HG02623 (cell line): ENCODE data around the gene SLC35B2.

ENCODE experiments used
- ATAC-seq: cut with Tn5 transposase; IDR thresholded peaks from one replicate; pipeline ENCODE4 v1.9.1; 2021; ENCODE audit warnings: moderate library complexity; ENCODE audit not compliant: unreplicated experiment

The SLC35B2 gene

GRCh38 chr6:44257025-44257752 is at the start of gene SLC35B2:
SLC35B2 (minus strand) TSS chr6:44257528; CDS start chr6:44257410, 118 bp downstream.
- peak; percentile 55 for ATAC-seq

- ATAC-seq = no peak
Measured at GRCh38 chr6:44306710-44307109, 49.4 kb upstream of the SLC35B2 start.

- ATAC-seq = no peak
Measured at GRCh38 chr6:44305200-44305725, 47.9 kb upstream of the SLC35B2 start.

- ATAC-seq = no peak
Measured at GRCh38 chr6:44304282-44305199, 47.2 kb upstream of the SLC35B2 start.

GRCh38 chr6:44303842-44304241 is 46.5 kb upstream of the SLC35B2 start:
- ATAC-seq = no peak

GRCh38 chr6:44302856-44303255 is 45.5 kb upstream of the SLC35B2 start:
- ATAC-seq = no peak

GRCh38 chr6:44301782-44302564 is 44.6 kb upstream of the SLC35B2 start:
- no peak for ATAC-seq

- no peak for ATAC-seq
Measured at GRCh38 chr6:44301106-44301505, 43.8 kb upstream of the SLC35B2 start.

- ATAC-seq = no peak
Measured at GRCh38 chr6:44300292-44300823, 43.0 kb upstream of the SLC35B2 start.

- no peak for ATAC-seq
Measured at GRCh38 chr6:44298864-44299263, 41.5 kb upstream of the SLC35B2 start.

GRCh38 chr6:44298055-44298803 is 40.9 kb upstream of the SLC35B2 start:
- ATAC-seq = no peak

- ATAC-seq = no peak
Measured at GRCh38 chr6:44297063-44298038, 40.0 kb upstream of the SLC35B2 start.

- no peak for ATAC-seq
Measured at GRCh38 chr6:44294832-44295791, 37.8 kb upstream of the SLC35B2 start.

GRCh38 chr6:44292661-44293365 is 35.5 kb upstream of the SLC35B2 start:
- ATAC-seq = no peak

- ATAC-seq = no peak
Measured at GRCh38 chr6:44291841-44292240, 34.5 kb upstream of the SLC35B2 start.

- no peak for ATAC-seq
Measured at GRCh38 chr6:44289726-44290260, 32.5 kb upstream of the SLC35B2 start.

- no peak for ATAC-seq
Measured at GRCh38 chr6:44286747-44287146, 29.4 kb upstream of the SLC35B2 start.
